Fibroblast of villous mesenchyme (primary cell): ENCODE data around the gene UNC50. TPM values are rescaled to one million over a fixed set of nuclear protein-coding genes. Genes with fewer than 3 reads are reported as not detected.

Experiments
- DNase-seq: peaks from one replicate; pipeline ENCODE4 v3.0.0-alpha.2; 2010; ENCODE audit warnings: low read depth
- H3K4me3 ChIP-seq: 2 replicates; pipeline ENCODE4 v1.5.1; 2011; ENCODE audit warnings: low read depth, mild to moderate bottlenecking, low read length
- total RNA-seq: library from RNA; depleted of rRNA; stranded (reverse); fragments of >200 nt; gene quantifications from 2 replicates; pipeline ENCODE4 v1.2.3, GENCODE V29; 2012
- TF ChIP-seq, protein P1 (sequence below): IDR thresholded peaks from 2 replicates; pipeline ENCODE4 v1.5.1; 2012; ENCODE audit warnings: low read depth, mild to moderate bottlenecking, low read length; ENCODE audit not compliant: insufficient read depth

Gene UNC50
- total RNA-seq, 1 donor = 46.2 TPM

DNA sequence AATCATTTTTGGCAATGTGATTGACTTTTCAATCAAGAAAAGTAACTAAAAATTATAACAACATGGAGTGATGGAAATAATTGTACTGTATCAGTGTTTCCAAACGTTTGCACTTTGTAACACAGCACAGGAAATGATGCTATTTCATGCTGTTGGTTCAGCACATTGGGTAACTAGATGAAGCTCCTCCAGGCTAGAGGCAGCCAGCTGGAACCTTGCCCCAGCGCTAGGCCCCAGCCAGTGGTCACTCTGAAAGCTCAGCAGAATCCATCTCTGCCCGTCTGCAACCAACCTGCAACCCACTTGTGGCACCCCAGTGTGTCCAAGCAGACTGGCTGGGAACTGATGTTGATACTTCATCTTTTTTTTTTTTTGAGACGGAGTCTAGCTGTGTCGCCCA lies 15.3 kb downstream of the UNC50 start:
- peak; percentile 10 for DNase-seq
- TF ChIP-seq, protein P1, sequence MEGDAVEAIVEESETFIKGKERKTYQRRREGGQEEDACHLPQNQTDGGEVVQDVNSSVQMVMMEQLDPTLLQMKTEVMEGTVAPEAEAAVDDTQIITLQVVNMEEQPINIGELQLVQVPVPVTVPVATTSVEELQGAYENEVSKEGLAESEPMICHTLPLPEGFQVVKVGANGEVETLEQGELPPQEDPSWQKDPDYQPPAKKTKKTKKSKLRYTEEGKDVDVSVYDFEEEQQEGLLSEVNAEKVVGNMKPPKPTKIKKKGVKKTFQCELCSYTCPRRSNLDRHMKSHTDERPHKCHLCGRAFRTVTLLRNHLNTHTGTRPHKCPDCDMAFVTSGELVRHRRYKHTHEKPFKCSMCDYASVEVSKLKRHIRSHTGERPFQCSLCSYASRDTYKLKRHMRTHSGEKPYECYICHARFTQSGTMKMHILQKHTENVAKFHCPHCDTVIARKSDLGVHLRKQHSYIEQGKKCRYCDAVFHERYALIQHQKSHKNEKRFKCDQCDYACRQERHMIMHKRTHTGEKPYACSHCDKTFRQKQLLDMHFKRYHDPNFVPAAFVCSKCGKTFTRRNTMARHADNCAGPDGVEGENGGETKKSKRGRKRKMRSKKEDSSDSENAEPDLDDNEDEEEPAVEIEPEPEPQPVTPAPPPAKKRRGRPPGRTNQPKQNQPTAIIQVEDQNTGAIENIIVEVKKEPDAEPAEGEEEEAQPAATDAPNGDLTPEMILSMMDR = no peak
- H3K4me3 ChIP-seq = no peak overlapping the region

DNA sequence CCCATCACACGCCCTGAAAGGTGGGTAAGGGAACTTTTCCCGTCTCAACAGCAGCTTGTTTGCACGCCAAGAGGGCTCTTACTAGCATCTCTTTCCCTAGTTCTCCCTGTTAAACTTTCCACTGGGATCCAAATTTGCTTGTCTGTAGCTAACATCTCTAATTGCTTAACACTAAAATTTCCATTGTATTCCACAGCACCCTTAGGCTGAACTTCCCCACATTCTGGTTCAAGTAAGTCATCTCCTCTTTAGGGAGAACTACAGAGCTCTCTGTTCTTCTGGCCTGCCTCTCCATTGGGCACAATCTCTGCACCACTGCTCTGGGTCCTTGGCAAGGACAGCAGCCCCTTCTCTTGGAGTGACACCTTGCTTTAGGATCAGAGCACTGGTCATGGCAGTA lies 24.0 kb downstream of the UNC50 start:
- DNase-seq = no peak
- TF ChIP-seq, protein P1 = no peak
- H3K4me3 ChIP-seq = no peak overlapping the region

DNA sequence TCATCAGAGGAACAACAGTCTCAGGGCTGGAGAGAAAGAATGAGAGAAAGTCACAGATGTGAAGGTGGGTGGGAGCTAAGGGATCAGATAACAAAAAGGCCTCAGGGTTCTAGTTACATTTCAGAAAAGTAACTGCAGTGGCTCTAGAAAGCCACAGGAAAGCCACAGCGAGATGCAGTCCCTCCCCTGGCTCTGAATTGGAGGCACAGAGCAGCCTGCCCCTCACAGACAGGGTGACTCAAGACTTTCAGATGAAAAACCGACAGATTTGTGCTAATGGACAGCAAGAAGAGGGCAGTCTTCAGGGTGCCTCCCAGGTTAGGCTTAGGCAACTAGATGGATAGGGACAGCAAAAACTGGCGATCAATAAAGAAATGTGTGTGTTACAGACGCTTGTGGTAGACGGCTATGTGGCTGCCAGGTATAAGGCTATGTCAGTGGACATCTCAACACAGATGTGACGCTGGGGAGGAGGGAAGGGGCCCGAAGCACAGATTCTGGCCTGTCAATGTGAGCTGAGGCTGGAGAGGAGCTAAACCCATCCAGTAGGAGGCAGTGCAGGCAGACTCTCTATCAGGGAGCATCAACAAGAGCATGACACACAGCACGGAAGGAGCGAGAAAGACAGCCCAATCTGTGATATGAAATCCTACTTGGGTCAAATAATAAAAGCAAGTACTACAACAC lies 26.2 kb downstream of the UNC50 start:
- DNase-seq = no peak
- H3K4me3 ChIP-seq = no peak overlapping the region
- TF ChIP-seq, protein P1 = peak; percentile 16

DNA sequence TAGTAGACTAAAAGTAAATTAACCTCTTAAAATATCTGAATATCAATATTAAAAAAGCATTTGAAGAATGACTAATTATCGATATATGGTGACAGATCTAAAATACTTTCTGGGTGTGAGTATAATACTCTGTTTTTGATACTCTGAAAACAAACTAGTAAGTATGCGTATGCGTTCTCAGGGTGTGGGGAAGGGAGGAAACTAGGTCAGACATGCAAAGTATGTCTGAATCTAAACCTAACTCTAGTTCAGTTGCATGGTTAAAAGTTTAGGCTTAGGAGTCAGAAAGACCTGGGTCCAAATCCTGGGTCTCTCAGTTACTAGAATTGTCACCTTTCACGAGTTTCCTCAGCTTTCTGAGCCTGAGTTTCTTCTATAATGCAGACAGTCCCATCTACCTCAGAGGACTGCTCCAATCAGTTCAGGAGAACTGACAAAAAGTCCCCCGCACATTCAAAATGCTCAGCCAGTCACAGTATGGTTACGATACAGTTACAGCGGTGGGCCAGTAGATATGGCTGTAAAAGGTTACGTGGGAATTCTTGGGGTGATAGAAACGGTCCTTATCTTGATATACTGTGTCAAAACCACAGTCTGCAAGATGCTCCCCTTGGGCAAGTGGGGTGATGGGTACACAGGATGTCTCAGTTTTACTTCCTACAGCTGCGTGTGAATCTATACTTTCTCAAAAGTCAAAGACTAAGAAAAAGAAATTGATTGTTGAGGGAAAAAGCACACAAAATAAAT lies 29.2 kb downstream of the UNC50 start:
- no peak overlapping the region for H3K4me3 ChIP-seq
- no peak for DNase-seq
- TF ChIP-seq, protein P1 = no peak

DNA sequence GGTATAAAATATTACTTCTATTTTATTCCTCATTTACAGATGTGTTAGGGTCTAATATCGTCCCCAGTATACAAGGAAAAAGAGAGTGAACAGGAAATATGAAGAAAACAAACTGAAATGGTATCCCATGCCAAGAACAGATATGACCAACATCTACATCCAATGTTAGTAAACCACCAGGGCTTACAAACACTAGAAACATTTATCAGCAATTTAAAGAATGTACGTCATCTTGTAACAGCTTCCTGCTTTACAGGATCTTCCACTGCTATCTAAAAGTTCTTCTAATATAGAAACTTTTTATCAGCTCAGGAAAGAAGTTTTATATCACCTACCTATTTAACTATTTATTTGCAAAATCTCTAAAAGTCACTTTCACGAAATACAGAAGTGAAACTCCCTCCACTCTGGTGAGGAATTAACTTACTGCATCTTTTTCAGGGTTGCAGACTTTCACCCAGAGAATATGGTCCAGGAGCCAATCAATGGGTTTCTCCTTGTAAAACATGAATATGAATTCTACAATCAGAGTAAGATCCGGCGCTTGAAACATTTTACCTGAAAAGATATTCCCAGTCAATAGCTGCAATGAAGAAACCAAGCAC lies 35.2 kb downstream of the UNC50 start:
- no peak for DNase-seq
- TF ChIP-seq, protein P1 = no peak
- H3K4me3 ChIP-seq = no peak overlapping the region

DNA sequence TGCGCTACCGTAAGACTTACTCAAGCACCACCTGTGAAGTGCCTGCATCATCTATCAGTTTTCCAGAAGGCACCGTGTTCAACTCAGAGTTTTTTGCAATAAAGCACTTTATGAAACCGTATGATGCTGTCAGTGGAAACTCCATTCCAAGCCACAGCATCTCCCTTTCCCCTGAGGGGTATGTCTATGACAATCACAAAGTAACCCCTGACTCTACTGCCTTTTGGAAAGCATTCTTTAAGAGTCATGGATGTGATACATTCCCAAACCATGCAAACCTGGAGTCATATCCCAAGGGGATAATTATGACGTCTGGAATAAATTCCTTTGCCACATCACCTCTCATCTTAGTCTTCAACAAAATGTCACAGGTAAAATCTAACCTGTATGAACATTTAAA lies 39.2 kb downstream of the UNC50 start:
- no peak overlapping the region for H3K4me3 ChIP-seq
- no peak for DNase-seq
- TF ChIP-seq, protein P1 = no peak
